EL (cell line): ENCODE measurements around the gene YARS1.
A peak's percentile ranks its signal among the peaks of the same experiment; 100 is the strongest.

Source experiments
- DNase-seq: peaks from one replicate; pipeline ENCODE4 v3.0.0-alpha.2; 2016

YARS1 gene

GRCh38 chr1:32817159-32817814 lies at the start of gene YARS1, which contains the start of gene S100PBP:
TSS of gene YARS1 (minus strand) at chr1:32817358. CDS start at chr1:32817244, 114 bp downstream.
TSS of gene S100PBP (plus strand) at chr1:32817653. CDS start at chr1:32826100, 8,447 bp downstream.
- DNase-seq = peak; percentile 99

GRCh38 chr1:32865639-32866405 lies 48.7 kb upstream of the YARS1 start:
- no peak for DNase-seq

- no peak for DNase-seq
These were observed 47.3 kb upstream of the YARS1 start for GRCh38 chr1:32864375-32865019.

- no peak for DNase-seq
These were observed 46.7 kb upstream of the YARS1 start for GRCh38 chr1:32863881-32864245.

- DNase-seq = no peak
These were observed 46.2 kb upstream of the YARS1 start for GRCh38 chr1:32863218-32863880.

- peak; percentile 68 for DNase-seq
These were observed 44.9 kb upstream of the YARS1 start for GRCh38 chr1:32861904-32862695.

GRCh38 chr1:32860566-32860965 lies 43.4 kb upstream of the YARS1 start:
- no peak for DNase-seq

- no peak for DNase-seq
These were observed 42.8 kb upstream of the YARS1 start for GRCh38 chr1:32859915-32860314.

- DNase-seq = no peak
These were observed 41.6 kb upstream of the YARS1 start for GRCh38 chr1:32858791-32859190.

GRCh38 chr1:32858136-32858535 lies 41.0 kb upstream of the YARS1 start:
- no peak for DNase-seq

GRCh38 chr1:32855861-32856617 lies 38.9 kb upstream of the YARS1 start:
- no peak for DNase-seq

- DNase-seq = no peak
These were observed 31.4 kb upstream of the YARS1 start for GRCh38 chr1:32848354-32849063.

- DNase-seq = no peak
These were observed 14.7 kb upstream of the YARS1 start for GRCh38 chr1:32831878-32832277.

GRCh38 chr1:32830092-32830852 lies 13.1 kb upstream of the YARS1 start:
- DNase-seq = no peak

GRCh38 chr1:32828341-32828740 lies 11.2 kb upstream of the YARS1 start:
- DNase-seq = no peak

GRCh38 chr1:32825181-32825580 lies 8.0 kb upstream of the YARS1 start:
- DNase-seq = no peak

GRCh38 chr1:32818804-32819541 lies 1.8 kb upstream of the YARS1 start:
- DNase-seq = no peak

- DNase-seq = peak; percentile 75
These were observed 943 bp upstream of the YARS1 start for GRCh38 chr1:32817815-32818786.
